ENCODE measurements around the gene ANKS1B.

Gene ANKS1B

GRCh38 chr12:99439399-99439798 is 545.3 kb downstream of the ANKS1B start:
- no peak for DNase-seq (ENCODE audit: low read depth)
- H3K4me3 ChIP-seq (ENCODE audit: low read depth, low read length): no peak overlapping the region
- no peak for TF ChIP-seq CTCF (IDR thresholded peaks at IDR 0.05; ENCODE audit: control insufficient read depth, extremely low read depth, insufficient read depth)

- no peak overlapping the region for H3K4me3 ChIP-seq (ENCODE audit: low read depth, low read length)
- no peak for TF ChIP-seq CTCF (IDR thresholded peaks at IDR 0.05; ENCODE audit: control insufficient read depth, extremely low read depth, insufficient read depth)
- DNase-seq (ENCODE audit: low read depth): no peak
Observed at GRCh38 chr12:99436584-99436983, 548.2 kb downstream of the ANKS1B start.

- no peak for TF ChIP-seq CTCF (IDR thresholded peaks at IDR 0.05; ENCODE audit: control insufficient read depth, extremely low read depth, insufficient read depth)
- H3K4me3 ChIP-seq (ENCODE audit: low read depth, low read length): no peak overlapping the region
- no peak for DNase-seq (ENCODE audit: low read depth)
Observed at GRCh38 chr12:99435095-99435791, 549.5 kb downstream of the ANKS1B start.

DNA sequence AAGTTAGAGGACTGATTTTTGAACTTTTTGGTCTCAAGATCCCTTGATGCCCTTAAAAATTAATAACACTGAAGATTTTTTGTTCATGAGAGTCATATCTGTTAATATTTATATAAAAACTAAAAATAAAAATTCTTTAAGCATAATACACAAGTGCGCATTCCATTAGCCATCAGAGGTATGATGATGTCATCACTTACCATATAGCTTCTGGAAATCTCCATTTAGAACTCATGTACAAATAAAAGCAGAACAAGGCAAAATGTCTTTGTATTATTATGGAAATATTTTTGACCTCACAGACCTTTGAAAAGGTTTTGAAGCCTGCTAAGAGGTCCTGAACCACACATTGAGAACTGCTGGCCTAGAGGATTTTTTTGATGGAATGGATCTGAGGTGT is 551.6 kb downstream of the ANKS1B start:
- no peak overlapping the region for H3K4me3 ChIP-seq (ENCODE audit: low read depth, low read length)
- DNase-seq (ENCODE audit: low read depth): no peak
- TF ChIP-seq CTCF (IDR thresholded peaks at IDR 0.05; ENCODE audit: control insufficient read depth, extremely low read depth, insufficient read depth): no peak

DNA sequence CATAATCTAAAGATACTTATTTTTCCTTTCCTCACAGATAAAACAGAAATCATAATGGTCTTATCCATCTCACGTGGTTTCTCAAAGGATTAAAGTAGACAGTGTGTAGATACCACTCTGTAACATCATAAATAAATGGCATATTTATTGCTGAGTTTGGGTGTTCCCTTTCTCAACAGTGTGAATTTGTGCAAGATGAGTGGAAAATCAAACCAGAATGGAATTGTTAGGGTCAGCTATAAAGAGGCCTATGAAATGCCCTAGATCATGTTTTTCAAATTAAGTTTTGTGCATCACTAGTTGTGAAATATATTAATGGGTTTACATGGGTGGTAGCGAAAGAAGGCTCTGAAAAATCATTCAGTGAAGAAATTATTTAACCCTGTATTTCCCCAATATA is 553.5 kb downstream of the ANKS1B start:
- no peak for TF ChIP-seq CTCF (IDR thresholded peaks at IDR 0.05; ENCODE audit: control insufficient read depth, extremely low read depth, insufficient read depth)
- DNase-seq (ENCODE audit: low read depth): no peak
- H3K4me3 ChIP-seq (ENCODE audit: low read depth, low read length): no peak overlapping the region

DNA sequence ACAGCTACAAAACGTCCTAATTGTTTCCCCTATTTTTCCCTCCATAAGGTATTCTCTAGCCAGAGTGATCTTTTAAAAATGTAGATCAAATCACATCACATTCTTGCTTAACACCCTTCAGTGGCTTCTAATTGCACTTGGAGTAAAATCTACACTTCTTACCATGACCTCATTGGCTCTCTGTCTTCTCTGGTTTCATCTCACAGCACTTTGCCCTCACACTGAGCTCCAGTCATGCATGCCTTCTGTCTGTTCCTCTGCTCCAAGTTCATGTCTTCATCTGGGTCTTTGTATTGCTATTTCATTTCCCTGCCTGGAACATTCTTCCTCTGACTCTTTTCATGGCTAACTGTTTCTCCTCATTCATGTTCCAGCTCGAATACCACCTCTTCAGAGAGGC is 557.6 kb downstream of the ANKS1B start:
- no peak overlapping the region for H3K4me3 ChIP-seq (ENCODE audit: low read depth, low read length)
- TF ChIP-seq CTCF (IDR thresholded peaks at IDR 0.05; ENCODE audit: control insufficient read depth, extremely low read depth, insufficient read depth): no peak
- DNase-seq (ENCODE audit: low read depth): no peak

GRCh38 chr12:99418379-99418778 is 566.4 kb downstream of the ANKS1B start:
- DNase-seq (ENCODE audit: low read depth): no peak
- TF ChIP-seq CTCF (IDR thresholded peaks at IDR 0.05; ENCODE audit: control insufficient read depth, extremely low read depth, insufficient read depth): no peak
- no peak overlapping the region for H3K4me3 ChIP-seq (ENCODE audit: low read depth, low read length)
